ENCODE data around the gene MATN1.

The MATN1 gene

DNA sequence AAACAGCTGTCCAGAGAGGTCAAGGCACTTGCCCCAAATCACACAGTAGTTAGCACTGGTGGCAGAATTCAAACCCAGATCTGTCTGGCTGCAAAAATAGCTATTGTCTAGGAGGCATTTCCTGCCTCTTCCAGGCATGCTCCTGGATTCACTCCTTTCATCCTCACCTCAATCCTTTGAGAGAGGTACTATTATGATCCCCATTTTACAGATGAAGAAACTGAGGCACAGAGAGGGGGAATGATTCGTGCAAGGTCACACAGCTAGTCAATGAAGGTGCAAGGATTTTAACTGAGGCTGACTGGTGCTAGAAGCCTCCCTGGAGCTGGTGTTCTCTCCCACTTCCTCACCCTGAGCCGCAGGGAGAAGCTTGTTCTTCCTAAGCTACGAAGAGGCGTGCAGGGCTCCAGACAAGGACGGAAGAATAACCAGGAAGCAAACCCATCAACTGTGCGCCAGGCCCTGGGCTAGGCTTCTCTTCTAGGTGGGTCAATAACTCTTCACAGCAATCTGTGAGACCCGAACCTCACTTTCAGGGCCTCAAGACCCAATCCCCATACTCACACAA is 34.8 kb upstream of the MATN1 start:
- no peak for DNase-seq (ENCODE audit: low read depth in 2 of 2)

DNA sequence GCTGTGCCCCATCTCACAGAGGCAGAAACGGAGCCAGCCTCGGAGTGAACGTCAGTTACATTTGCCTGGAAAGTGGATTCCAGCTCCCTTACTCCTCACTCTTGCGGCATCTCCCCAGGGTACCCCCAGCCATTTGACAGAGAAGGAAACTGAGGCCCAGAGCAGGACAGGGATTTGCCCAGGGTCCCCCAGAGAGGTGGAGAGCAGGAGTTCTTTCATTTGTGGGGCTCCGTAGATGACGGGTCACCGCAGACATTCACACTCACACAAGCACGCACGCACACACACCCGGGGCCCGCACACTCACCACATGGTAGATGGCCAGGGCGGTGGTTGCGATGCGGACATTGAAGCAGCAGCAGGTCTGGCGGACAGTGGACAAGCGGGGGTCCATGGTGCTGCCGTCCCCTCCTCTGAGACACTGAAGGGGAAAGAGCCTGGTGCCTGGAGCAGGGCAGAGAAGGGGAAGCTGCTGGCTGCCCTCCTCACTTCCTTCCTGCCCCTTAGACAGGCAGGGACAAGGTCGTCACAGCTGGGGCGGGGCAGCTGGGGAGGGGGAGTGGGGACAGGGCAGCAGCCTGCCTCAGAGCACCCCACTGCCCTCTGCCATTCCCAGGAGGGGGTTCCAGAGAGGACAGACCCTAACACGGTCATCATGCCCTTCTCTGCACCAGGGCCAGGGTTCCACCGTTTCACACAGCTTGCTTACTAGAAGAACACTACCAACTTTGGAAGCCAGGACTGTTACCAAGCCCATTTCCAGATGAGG is 34.2 kb upstream of the MATN1 start, which contains the start of gene LAPTM5:
Gene LAPTM5, minus strand, starts transcription at position 423 of the 769 bp plus-strand sequence. Its CDS starts 29 bp downstream, at position 394.
- DNase-seq (ENCODE audit: low read depth in 2 of 2): peak in 1 of 2 donors; percentile 62

DNA sequence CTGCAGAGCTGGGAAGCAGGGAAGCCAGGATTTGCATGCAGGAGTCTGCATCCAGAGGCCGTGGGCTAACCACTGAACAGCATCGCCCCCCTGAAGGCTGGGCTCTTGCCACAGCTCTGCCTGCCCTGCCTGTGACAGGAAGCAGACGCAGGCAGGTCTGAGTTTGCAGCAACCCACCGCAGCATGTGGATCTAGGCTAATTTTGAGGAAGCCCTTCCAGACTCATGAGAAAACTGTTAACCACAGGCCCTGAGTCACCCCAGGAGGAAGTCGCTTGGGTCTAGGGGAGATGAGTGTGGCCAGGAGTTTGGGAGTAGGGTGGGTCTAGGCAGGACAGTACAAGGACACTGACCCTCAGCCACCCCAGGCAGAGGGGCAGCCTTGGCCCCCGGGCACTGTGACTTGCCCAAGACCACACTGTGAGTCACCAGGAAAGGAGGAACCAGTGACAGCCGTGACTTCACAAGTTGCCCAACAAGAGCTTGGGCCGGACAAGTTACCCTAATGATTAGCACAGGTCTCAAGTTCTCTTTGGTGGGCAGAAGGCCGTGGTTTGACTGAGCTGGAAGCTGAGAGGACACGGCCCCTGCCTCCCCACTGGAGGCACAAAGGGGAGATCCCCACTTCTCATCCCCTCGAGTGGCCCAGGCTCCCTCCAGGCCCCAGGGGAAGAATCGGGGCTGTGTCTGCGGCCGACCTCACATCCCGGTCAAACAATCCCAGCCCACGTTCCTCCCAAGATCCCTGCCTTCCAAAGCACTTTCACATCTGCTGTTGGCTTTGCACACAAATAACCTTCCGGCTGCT is 33.4 kb upstream of the MATN1 start:
- DNase-seq (ENCODE audit: low read depth in 2 of 2): peak; percentile 60 to 64

DNA sequence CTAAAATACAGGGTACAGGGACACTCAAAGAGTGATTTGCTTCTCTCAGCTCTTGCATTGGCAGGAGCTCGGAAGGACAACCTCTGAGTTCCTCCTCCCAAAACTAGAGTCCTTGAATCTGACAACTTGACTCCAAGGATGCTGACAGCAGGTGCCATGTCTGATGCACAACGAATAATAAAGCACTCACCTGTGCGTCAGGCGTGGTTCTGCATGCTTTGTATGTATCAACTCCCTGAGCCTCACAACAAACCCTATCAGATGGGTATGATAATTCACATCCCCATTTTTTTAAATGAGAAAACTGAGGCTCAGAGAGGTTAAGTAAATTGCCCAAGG is 32.8 kb upstream of the MATN1 start:
- no peak for DNase-seq (ENCODE audit: low read depth in 2 of 2)

DNA sequence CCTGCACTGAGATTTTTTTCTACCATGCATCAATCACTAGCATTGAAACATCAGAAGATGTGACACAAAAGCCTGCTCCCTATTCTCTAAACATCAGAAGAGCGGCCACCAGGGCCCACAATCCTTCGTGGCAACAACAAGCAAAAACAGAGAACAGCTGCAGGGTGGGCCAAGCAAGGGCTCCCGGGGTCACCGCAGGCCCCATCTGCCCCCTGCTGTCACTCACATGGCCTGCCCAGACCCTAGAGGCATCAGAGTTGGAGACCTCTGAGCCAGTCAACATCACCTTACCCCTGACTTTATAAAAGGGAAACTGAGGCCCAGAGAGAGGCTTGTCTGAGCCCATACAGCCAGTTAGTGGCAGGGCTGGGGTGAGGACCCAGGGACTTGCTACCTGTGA is 32.4 kb upstream of the MATN1 start:
- DNase-seq (ENCODE audit: low read depth in 2 of 2): no peak

DNA sequence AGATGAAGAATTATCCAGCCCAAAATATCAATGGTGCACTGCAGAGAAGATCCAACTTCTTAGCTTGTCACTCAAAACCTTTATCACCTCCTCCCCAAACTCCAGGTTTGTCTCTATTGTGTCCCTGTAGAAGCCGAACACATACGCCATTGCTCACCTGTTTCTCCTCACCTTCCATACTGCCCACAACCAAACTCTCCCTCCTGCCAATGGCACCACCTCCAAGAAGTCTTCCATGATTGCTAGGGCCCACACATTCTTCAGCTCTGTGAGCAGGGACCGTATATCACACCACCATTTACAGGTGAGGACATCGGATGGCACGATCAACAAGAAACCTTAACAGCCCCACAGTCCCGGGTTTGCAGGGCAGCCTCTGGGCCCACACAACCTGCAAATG is 31.9 kb upstream of the MATN1 start:
- DNase-seq (ENCODE audit: low read depth in 2 of 2): no peak

DNA sequence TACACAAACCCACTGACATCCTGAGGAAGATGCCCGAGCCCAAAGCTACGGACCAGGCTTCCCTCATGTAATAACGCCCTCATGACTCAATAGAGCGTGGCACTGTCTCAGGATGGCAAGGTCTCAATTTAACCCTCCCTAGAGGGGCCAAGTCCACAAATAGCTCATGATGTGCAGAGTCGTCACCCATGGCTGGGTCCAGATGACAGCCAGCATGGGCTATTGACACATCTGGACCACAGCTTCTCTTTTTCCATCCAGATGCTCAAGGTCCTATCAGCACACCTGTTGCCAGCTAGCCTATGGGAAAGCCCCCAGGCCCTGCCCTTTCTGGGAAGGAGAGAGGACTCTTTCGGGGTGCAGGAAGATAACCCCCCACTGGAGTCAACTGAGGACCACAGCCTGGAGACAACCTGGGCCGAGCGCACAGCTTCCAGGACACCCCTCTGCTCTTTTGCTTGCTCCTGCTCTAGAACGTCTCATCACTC is 31.3 kb upstream of the MATN1 start:
- DNase-seq (ENCODE audit: low read depth in 2 of 2): no peak

DNA sequence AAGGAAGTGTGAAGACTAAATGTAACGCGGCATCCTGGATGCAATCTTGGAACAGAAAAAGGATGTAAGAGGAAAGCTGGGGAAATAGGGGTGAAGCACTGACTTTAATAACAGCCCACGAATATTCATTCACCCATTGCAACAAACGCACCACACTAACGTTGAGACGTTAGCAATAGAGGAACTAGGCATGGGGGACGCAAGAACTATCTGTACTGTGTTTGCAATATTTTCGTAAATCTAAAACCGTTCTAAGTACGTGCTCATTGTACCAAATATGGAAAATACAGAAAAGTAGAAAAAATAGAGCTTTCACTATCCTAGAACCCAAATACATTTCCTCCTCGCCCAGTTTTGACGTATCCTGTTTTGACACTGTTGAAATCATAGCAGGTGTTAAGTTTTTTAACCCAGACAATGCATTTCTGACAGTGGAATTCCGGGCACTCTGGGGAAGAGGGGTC is 30.3 kb upstream of the MATN1 start:
- DNase-seq (ENCODE audit: low read depth in 2 of 2): no peak

DNA sequence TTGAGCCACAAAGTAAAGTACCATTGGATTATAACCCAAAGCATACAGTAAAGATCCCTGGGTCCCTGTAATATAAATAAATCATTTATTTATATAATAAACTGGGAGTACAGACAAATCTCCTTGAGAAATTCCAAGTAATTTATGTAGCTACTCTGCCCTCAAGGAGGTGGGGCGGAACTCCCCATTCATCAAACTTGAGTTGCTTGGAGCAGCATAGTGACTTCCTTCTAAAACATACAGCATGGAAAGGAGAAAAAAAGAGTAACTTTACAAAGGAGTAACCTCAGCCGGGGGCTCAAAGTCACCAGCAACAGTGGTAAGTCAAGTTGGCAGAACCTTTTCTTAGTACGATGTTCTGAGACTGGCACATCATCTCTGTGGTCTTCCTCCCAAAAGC is 29.7 kb upstream of the MATN1 start:
- no peak for DNase-seq (ENCODE audit: low read depth in 2 of 2)

DNA sequence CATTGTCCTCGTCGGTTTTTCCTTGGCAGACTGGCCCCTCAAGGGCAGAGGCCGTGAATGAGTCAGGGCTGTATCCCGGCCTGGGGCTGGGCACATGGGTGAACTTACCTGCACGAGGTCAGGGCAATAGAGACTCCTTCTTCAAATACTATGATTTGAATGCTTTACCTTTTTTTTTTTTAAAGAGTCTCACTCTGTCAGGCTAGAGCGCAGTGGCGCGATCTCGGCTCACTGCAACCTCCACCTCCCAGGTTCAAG is 29.2 kb upstream of the MATN1 start:
- no peak for DNase-seq (ENCODE audit: low read depth in 2 of 2)

DNA sequence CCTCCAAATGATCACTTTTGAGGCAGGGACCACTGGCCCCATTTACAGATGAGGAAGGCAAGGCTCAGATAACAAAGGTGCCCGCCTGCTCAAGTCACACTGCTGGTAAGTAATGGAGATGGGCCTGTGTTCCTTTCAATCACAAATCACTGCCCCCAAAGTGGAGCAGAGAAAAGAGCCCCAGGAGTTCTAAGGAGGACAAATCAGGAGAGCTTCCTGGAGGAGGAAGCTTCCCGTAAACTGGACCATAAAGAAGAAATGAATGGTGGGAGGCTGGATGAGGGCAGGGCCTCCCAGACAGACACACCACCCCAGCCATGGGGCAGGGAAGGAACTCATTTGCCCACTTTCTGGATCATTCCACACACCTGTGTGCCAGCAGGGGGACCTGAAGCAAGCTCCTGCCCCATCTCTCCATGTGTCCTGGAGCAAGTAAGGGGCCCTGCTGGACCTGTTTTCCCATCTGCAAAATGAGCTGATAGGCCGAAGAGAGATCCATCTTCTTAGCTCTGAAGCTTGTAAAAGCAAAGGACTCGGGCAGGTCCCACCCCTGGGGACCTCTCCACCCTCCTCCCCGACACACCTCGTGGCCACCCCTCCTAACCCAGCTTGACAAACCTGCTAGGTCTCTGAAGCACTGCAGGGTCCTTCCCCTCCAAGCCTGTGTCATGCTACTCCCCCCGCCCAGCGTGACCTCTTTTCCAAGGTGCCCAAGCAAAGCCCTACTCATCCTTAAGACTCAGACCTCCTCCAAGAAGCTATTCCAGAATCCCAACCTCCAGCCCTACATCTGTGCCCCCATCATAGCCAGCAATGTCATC is 28.7 kb upstream of the MATN1 start:
- no peak for DNase-seq (ENCODE audit: low read depth in 2 of 2)

DNA sequence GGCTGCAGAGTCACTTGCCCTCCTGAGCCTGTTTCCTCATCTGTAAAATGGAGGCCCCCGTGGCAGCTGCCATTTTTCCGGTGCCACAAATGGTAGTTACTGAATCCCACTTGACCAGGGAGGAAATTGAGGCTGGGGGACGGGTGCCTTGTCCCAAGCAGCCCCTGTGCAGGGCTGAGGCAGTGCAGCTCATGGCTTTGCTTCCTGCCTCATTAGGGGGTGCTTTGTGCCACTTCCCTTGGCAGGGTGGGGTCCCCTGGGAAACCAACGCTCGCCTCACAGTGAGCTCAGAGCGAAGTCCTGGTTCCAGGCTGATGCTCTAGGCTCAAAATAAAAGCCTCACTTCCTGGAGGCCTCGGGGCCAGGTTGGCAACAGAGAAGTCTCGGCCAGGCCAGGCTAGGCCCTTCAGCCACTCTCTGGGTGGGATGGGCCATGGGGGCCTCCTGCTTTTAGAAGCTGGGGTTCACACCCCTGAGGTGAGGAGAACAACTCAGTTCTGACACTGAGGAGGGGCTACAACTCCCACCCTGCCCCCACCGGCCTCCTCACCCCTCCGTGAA is 27.4 kb upstream of the MATN1 start:
- DNase-seq (ENCODE audit: low read depth in 2 of 2): no peak

DNA sequence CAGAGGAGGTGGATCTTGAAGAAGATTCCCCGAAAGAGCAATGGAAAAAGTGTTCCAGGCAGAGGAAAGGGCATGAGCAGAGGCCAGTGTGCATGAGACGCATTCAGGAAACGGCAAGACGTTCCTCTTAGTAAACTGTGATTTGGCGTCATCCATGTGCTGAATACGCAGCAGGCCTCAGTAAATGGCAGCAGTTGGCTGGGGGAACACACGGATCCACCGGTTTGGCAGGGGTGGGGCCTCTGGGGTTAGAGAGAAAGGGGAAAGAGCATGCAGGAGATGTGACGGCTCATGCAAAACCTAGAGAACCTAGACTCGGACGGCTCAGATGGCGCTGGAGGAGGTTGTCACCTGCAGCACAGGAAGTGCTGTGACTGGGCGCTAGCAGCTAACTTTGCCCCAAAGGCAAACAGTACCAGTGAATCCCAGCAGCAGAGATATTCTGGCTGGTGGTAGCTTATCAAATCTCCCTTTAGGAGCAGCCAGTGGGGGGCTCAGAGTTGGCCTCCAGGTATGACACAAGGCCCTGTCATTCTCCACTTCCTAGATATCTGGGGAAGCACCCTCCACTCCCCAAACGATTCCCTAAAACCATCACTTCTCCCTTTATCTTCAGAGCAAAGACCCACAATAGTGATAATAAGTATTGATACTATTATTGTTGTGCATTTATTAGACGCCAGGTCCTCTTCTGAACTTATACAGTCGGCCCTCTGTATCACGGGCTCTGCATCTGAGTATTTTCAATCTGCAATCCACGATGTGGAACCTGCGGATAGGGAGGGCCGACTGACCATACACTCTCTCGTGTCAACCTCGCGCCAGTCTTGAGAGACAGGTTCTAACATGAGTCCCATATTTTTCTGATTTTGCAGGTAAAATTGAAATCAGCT is 26.6 kb upstream of the MATN1 start:
- DNase-seq (ENCODE audit: low read depth in 2 of 2): peak in 1 of 2 donors; percentile 55

DNA sequence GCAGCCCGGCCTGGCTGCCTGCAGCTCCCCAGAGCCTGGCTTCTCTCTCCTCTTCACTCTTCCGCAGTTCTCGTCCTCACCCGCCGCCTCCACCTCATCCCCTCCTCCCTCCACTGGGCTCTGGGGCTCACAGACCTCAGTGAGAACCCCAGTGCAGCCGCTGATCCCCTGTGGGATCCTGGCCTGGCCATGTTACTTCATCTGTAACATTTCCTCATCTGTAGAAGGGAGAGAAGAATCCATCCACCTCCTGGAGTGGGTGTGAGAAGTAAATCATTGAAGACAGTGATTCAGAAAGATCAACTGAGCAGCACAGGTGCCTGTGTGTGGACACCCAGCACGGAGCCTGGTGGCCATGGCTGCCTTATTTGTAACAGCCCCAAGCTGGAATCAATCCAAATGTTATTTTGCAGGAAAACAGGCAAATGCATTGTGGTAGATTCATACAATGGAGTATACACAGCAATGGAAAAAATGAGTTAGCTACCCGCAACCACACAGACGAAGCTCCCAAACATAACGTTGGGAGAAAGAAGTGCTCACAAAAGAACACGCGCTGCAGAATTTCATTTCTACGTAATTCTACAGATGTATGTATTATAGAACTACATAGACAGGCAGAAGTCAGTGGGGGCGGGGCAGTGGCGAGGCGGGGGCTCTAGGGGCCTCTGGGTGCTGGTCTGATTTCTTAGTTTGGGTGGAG is 25.5 kb upstream of the MATN1 start:
- no peak for DNase-seq (ENCODE audit: low read depth in 2 of 2)

DNA sequence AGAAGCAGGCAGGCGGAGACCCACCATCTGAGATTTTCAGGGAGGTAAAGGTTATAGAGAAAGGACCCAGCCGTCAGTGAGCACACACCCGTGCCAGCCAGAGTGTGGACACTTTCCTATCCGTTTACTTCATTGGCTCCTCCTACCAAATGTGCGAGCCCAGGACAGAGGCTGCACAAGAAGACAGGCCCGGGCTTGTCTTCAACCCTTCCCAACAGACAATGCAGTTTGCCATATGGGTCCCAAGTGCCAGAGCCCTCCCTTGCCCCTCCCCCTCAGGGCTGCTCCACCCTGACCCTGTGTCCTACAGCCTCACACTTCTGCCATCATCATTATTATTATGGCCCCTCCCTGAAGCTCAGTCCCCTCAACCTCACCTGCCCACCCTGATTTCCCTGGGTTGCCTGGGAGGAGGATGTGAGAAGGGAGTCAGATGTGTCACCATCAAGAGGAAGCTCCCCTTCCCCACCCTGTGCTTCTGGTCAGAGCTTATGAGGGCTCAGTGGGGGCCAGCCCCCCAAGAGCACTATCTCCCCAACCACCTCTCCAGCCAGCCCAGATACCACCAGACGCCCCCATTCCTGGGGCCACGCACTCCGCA is 24.8 kb upstream of the MATN1 start:
- DNase-seq (ENCODE audit: low read depth in 2 of 2): no peak

DNA sequence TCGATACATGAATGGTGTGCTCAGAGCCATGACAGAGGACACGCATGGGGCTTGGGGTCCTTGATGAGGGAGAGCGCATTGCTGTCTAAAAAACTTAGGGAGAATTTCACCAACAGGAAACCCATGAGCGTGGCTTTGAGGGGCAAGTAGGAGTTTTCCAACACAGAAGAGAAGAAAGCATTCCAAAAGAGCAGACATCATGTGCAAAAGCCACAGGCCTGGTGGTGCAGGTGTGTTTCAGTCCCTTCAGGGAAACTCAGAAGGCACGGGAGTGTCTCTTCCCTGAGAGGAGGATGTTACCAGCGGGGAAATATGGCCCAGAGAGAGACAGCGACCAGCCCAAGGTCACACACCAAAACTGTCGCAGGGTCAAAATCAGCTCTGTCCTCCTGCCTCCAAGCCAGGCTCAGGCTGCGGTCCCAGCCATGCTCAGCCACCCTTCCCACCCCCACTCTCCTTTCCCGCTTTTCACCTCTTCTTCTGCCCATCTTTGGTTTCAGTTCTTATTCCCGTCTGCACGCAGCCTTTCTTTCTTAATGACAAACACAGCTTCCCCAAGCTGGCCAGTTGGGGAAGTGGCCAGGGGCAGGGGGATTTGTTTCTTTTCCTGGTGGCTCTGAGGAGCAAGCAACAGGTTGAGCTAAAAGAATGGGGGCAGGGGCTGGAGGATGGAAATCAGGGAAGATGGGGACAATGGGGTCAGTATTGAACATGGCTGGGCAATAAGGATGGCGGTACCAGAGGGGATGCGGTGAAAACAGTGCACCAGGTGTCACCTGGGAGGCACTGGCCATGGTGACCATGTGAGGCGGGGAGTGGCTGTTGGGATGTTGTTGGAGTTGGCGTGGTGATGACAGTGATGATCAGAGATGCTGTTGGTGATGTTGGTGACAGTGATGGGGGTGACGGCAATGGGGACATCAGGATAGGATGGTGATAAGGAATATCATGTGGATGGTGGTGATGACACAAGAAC is 23.9 kb upstream of the MATN1 start:
- DNase-seq (ENCODE audit: low read depth in 2 of 2): no peak

DNA sequence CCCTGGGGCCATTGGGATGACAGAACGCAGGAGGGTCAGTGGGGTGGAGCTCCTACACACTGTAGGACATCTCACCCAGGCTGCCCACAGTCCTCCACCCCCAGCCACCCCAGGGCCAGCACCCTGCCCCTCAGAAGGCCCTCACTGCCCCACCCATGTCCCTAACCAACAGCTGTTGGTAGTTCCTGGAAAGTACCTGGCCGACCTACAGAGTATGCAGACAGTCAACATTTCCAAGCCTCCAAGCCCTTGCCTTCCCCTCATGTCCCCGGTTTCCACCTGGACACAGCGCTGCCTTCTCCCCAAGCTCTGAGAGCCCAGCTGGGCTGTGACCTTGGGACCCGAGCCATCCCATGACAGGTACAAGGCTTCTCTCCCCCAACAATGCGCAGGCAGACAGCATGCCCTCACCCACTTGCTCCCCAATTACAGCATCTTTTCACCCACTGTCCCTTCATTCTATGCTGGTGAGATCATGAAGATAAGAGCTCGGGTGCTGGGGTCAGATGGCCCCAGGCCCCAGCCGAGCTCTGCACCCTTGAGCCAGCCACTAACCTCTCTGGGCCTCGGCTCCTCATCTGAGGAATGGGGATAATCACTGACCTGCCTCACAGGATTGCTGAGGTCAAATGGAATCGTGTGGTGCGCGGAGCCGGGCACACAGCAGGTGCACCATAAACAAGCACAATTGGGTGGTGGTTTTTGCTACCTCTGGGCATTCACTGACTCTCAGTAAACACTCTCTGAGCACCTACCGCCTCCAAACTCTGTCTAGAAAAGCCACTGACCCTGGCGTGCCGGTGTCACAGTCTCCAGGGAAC is 23.0 kb upstream of the MATN1 start:
- DNase-seq (ENCODE audit: low read depth in 2 of 2): no peak

DNA sequence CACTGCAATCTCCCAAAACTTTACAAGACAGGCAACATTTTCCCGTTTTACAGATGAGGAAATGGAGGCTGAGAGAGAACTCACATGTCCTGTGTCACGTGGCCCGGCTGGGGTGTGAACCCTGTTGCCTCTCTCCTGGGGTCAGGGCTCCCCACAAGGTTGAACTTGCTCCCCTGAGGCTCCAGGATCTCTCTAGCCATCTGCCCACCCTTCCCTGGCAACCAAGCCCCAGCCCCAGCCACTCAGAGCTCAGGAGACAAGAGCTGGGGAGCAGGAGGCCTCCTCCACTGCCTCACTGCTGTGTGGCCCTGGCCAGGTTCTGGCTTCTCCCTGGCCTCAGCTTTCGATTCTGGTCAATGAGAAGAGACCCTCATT is 22.4 kb upstream of the MATN1 start:
- no peak for DNase-seq (ENCODE audit: low read depth in 2 of 2)

Data from stimulated activated CD8-positive, alpha-beta memory T cell treated with anti-CD3 and anti-CD28 coated beads, Interleukin-7, amount 100 ng/mL, for 4 hours (primary cell).